ENCODE measurements around the gene PACS2.
"Not testable (repeated sequence)": the region's sequence is repeated elsewhere in the genome, so short reads cannot be mapped to it uniquely, and the experiment has no call there.

The PACS2 gene

DNA sequence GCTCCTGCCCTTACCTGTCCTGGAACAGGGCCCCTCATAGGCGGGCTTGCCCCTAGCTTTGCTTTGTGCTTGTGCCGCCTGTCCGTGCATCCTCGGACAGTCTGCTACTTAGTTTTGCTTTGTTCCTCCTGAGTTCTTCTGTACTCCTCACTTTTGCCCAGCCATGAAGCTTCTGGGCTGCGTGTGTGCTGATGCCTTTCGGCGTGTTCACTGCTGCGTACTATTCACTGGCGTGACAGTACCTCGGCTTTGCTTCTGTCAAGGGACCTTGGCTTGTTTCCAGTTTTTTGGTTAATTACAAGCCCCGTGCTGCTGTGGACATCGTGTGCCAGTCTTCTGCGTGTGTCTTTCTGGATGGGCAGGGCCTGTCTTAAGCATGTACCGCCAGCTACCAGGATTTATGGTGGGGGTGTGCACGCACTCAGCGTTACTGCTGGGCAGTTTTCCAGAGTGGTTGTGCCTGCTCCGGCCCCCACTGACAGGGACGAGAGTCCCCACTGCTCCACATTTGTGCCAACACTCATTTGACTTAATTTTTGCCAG lies 2.5 kb downstream of the PACS2 start:
- Mint-ChIP-seq H3K36me3 (ENCODE audit: low read depth) (no peaks in the 10 kb centered on the region), H3K4me3 (no peak overlapping the region), H3K27ac (no peak overlapping the region), H3K27me3 (no peaks in the 10 kb centered on the region), H3K4me1 (ENCODE audit: low read depth) (peaks cover 32% of the 10 kb centered on the region), H3K9me3 (no peaks in the 10 kb centered on the region)

GRCh38 chr14:105317546-105317945 lies 3.0 kb downstream of the PACS2 start:
- Mint-ChIP-seq H3K27ac (no peak overlapping the region), H3K36me3 (ENCODE audit: low read depth) (no peaks in the 10 kb centered on the region), H3K4me1 (ENCODE audit: low read depth) (peaks cover 32% of the 10 kb centered on the region), H3K4me3 (no peak overlapping the region), H3K27me3 (no peaks in the 10 kb centered on the region), H3K9me3 (no peaks in the 10 kb centered on the region)

GRCh38 chr14:105322791-105323556 lies 8.4 kb downstream of the PACS2 start:
- Mint-ChIP-seq H3K4me3 (no peak overlapping the region), H3K36me3 (ENCODE audit: low read depth) (no peaks in the 10 kb centered on the region)

DNA sequence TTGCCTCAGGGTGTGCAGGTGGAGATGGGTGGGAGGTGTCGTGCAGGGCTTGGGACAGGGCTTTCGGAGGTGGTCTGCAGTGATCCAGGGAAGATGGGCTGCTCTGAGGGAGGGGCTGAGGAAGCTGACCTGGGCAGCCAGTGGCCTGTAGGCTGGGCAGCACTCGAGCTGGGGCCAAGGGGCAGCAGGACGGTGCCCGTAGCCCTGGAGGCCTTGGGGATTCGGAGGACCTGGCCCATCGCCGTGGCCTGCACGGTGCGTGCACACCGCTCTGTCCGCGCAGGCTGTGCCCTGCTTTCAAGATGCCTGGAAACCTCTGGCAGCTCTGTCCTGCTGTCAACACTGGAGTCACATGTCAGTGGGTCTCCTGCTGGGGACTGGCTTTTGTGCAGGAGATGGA lies 9.1 kb downstream of the PACS2 start:
- Mint-ChIP-seq H3K27ac (no peak overlapping the region), H3K4me1 (ENCODE audit: low read depth) (peaks cover 3% of the 10 kb centered on the region)

More at GRCh38 chr14:105322791-105323556, 8.4 kb downstream of the PACS2 start:
- Mint-ChIP-seq H3K27ac (no peak overlapping the region), H3K9me3 (no peaks in the 10 kb centered on the region), H3K27me3 (no peaks in the 10 kb centered on the region), H3K4me1 (ENCODE audit: low read depth) (peaks cover 2% of the 10 kb centered on the region)

GRCh38 chr14:105324080-105324778 lies 9.7 kb downstream of the PACS2 start:
- Mint-ChIP-seq H3K36me3 (ENCODE audit: low read depth) (no peaks in the 10 kb centered on the region), H3K27me3 (no peaks in the 10 kb centered on the region), H3K9me3 (no peaks in the 10 kb centered on the region), H3K4me1 (ENCODE audit: low read depth) (peaks cover 4% of the 10 kb centered on the region), H3K27ac (no peak overlapping the region), H3K4me3 (no peak overlapping the region)

More for the DNA sequence above, 9.1 kb downstream of the PACS2 start:
- Mint-ChIP-seq H3K36me3 (ENCODE audit: low read depth) (no peaks in the 10 kb centered on the region), H3K27me3 (no peaks in the 10 kb centered on the region), H3K9me3 (no peaks in the 10 kb centered on the region), H3K4me3 (no peak overlapping the region)

GRCh38 chr14:105324871-105325270 lies 10.3 kb downstream of the PACS2 start:
- H3K27ac Mint-ChIP-seq = no peak overlapping the region
- H3K4me3 Mint-ChIP-seq = no peak overlapping the region
- H3K36me3 Mint-ChIP-seq (ENCODE audit: low read depth) = no peaks in the 10 kb centered on the region
- no peaks in the 10 kb centered on the region for H3K9me3 Mint-ChIP-seq
- no peaks in the 10 kb centered on the region for H3K27me3 Mint-ChIP-seq
- H3K4me1 Mint-ChIP-seq (ENCODE audit: low read depth) = peaks cover 4% of the 10 kb centered on the region

DNA sequence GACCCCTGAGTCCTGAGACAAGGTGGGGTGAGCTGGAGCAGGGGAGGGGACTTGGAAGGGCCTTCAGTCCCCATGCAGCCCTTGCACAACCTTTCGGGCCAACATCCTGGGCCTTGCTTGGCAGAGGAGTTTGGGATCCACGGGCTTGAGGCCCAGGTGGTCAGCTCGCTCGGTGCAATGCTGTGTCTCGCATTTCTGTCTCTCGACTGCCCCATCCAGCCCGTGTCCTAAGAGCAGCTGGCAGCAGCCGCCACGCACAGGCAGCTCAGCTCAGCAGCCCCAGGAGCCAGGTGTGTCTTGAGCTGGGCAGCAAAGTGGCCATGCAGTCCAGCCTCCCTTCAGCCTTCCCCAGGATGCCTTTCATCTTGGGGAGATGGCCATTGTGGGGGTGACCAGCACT lies 10.8 kb downstream of the PACS2 start:
- H3K27me3 Mint-ChIP-seq = no peaks in the 10 kb centered on the region

DNA sequence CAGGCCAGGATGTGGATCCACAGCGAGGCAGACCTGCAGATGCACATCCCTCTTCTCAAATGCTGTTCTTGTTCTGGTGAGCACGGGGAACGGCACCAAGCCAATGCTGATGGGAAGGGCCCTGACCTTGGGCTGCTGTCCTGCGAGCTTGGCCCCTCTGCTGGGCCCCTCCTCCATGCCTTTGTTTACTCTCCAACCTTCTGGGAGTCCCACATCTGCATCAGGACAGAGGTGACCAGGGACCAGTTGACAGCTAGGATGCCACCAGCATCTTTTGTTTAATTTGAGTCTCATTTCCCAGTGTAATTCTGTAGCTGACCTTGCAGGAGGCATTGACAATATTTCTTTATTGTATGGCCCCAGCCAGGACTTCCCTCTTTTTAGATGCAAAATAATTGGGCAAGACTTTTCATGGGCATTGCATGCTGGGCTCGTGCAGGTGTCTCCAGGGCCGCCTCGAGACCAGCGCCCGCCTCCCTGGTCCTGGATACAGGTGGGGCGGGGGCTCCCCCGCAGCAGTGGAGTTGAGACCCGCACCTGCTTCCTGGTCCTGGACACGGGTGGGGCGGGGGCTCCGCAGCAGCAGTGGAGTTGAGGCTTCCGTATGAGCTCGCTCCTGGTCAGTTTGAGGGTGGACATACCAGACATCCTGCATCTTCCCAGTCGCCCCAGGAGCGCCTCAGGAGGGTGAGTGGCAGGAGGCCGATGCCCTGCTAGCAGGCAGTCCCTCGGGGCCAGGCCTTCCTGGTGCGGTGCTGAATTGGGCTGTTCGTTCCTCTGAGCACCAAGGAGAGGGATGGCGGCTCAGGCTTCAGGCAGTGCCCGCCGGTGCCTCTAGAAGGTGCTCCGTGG lies 11.4 kb downstream of the PACS2 start:
- Mint-ChIP-seq H3K27ac (no peak overlapping the region), H3K27me3 (no peaks in the 10 kb centered on the region), H3K9me3 (no peaks in the 10 kb centered on the region), H3K4me1 (ENCODE audit: low read depth) (peaks cover 7% of the 10 kb centered on the region), H3K36me3 (ENCODE audit: low read depth) (no peaks in the 10 kb centered on the region), H3K4me3 (no peak overlapping the region)

More for the DNA sequence above, 10.8 kb downstream of the PACS2 start:
- peaks cover 4% of the 10 kb centered on the region for H3K4me1 Mint-ChIP-seq (ENCODE audit: low read depth)
- no peaks in the 10 kb centered on the region for H3K9me3 Mint-ChIP-seq
- H3K27ac Mint-ChIP-seq = no peak overlapping the region
- H3K4me3 Mint-ChIP-seq = no peak overlapping the region
- H3K36me3 Mint-ChIP-seq (ENCODE audit: low read depth) = no peaks in the 10 kb centered on the region

GRCh38 chr14:105326568-105326867 lies 12.0 kb downstream of the PACS2 start:
- H3K36me3 Mint-ChIP-seq (ENCODE audit: low read depth) = no peaks in the 10 kb centered on the region
- no peaks in the 10 kb centered on the region for H3K9me3 Mint-ChIP-seq
- H3K27me3 Mint-ChIP-seq = no peaks in the 10 kb centered on the region
- no peak overlapping the region for H3K4me3 Mint-ChIP-seq
- no peak overlapping the region for H3K27ac Mint-ChIP-seq
- peaks cover 12% of the 10 kb centered on the region for H3K4me1 Mint-ChIP-seq (ENCODE audit: low read depth)

- no peaks in the 10 kb centered on the region for H3K27me3 Mint-ChIP-seq
- no peak overlapping the region for H3K4me3 Mint-ChIP-seq
- H3K27ac Mint-ChIP-seq = no peak overlapping the region
- H3K36me3 Mint-ChIP-seq (ENCODE audit: low read depth) = no peaks in the 10 kb centered on the region
- H3K4me1 Mint-ChIP-seq (ENCODE audit: low read depth) = peaks cover 17% of the 10 kb centered on the region
- no peaks in the 10 kb centered on the region for H3K9me3 Mint-ChIP-seq
These were observed 12.5 kb downstream of the PACS2 start for GRCh38 chr14:105326891-105327694.

GRCh38 chr14:105327695-105328045 lies 13.1 kb downstream of the PACS2 start:
- H3K36me3 Mint-ChIP-seq (ENCODE audit: low read depth); H3K27me3 Mint-ChIP-seq; H3K9me3 Mint-ChIP-seq; H3K27ac Mint-ChIP-seq; H3K4me3 Mint-ChIP-seq: not testable (repeated sequence)
- peaks cover 18% of the 10 kb centered on the region for H3K4me1 Mint-ChIP-seq (ENCODE audit: low read depth)

- Mint-ChIP-seq H3K27me3 (no peaks in the 10 kb centered on the region), H3K36me3 (ENCODE audit: low read depth) (no peaks in the 10 kb centered on the region), H3K27ac (no peak overlapping the region), H3K9me3 (no peaks in the 10 kb centered on the region), H3K4me1 (ENCODE audit: low read depth) (peaks cover 18% of the 10 kb centered on the region), H3K4me3 (no peak overlapping the region)
These were observed 13.6 kb downstream of the PACS2 start for GRCh38 chr14:105328070-105328677.

DNA sequence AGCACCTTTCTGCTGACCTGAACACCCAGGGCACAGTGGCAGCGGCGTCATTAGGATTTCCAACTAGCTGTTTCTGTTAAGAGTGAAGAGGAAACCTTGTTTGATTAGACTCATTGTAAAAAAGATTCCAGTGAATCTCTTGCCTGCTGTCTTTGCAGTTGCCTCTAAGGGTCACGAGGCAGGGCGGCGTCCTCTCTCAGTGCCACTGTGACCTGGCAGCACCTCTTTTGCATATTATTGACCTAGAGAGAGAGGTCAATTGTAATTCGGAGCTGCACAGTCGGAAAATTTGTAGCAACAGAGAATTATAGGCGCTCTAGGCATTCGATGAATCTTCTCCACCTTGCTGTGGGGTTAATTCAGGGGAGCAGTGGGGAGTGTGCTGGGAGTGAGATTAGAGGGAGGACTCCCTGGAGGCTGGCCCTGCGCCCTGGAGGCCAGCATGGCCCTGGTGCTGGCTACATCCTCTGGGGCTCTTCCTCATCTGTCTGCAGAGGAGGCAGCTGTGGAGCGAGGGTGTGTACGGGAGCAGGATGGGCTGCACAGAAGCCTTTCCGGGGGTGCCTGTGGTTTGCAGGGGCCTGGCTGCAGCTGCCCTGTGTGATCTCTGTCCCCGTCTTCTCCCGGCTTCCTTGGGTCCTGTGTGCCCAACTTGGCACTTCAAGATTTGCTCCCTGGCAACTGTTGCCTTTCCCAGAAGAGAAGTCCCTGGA lies 14.3 kb downstream of the PACS2 start:
- Mint-ChIP-seq H3K4me1 (ENCODE audit: low read depth) (peaks cover 18% of the 10 kb centered on the region), H3K27me3 (no peaks in the 10 kb centered on the region), H3K27ac (no peak overlapping the region), H3K9me3 (no peaks in the 10 kb centered on the region), H3K36me3 (ENCODE audit: low read depth) (no peaks in the 10 kb centered on the region), H3K4me3 (no peak overlapping the region)
